Hepatic stellate cell (primary cell): ENCODE results near the gene ATP2A1.
"Not testable (repeated sequence)": the region's sequence is repeated elsewhere in the genome, so short reads cannot be mapped to it uniquely, and the experiment has no call there.

Source experiments
- DNase-seq: peaks from one replicate; pipeline ENCODE4 v3.0.0; 2011; ENCODE audit warnings: low spot score

ATP2A1 gene

GRCh38 chr16:28881565-28881964 is 3.3 kb downstream of the ATP2A1 start:
- DNase-seq = not testable (repeated sequence)

- no peak for DNase-seq
Measured at GRCh38 chr16:28882551-28883160, 4.4 kb downstream of the ATP2A1 start.

- no peak for DNase-seq
Measured at GRCh38 chr16:28883221-28883996, 5.1 kb downstream of the ATP2A1 start.

- DNase-seq = no peak
Measured at GRCh38 chr16:28884045-28884444, 5.8 kb downstream of the ATP2A1 start.

- no peak for DNase-seq
Measured at GRCh38 chr16:28886945-28887344, 8.7 kb downstream of the ATP2A1 start.

DNA sequence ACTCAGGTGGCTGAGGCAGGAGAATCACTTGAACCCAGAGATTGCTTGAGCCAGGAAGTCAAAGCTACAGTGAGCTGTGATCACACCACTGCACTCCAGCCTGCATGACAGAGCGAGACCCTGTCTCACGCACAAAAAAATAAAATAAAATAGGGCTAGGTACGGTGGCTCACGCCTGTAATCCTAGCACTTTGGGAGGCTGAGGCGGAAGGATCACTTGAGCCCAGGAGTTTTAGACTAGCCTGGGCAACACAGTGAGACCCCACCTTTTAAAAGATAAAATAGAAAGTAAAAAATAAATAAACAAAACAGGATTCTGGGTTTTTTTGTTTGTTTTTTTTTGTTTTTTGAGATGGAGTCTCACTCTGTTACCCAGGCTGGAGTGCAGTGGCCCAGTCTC is 12.1 kb downstream of the ATP2A1 start:
- DNase-seq = not testable (repeated sequence)

GRCh38 chr16:28891964-28892890 is 13.9 kb downstream of the ATP2A1 start:
- DNase-seq = no peak

GRCh38 chr16:28893291-28893690 is 15.0 kb downstream of the ATP2A1 start:
- no peak for DNase-seq

GRCh38 chr16:28895609-28896008 is 17.3 kb downstream of the ATP2A1 start:
- no peak for DNase-seq

- no peak for DNase-seq
Measured at GRCh38 chr16:28897826-28898225, 19.5 kb downstream of the ATP2A1 start.

GRCh38 chr16:28898266-28898665 is 20.0 kb downstream of the ATP2A1 start:
- no peak for DNase-seq

DNA sequence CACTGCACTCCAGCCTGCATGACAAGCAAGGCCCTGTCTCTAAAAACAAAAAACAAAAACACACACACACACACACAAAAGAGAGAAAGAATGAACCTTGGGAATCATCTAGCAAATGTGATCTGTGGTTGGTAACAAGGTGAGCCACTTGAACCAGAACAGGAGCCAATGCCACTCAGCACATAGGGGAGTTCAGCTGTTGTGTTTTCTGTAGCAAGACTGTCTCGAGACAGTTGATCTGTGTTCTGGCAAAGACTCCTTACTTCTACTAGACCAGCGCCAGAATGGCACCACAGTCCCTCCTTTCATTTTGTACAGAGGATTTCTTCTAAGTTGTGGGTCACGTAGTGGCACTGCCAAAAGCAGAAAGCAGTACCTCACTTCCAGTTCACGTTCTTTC is 20.7 kb downstream of the ATP2A1 start:
- DNase-seq = no peak

- DNase-seq = no peak
Measured at GRCh38 chr16:28899882-28900590, 21.7 kb downstream of the ATP2A1 start.

GRCh38 chr16:28900601-28901000 is 22.3 kb downstream of the ATP2A1 start:
- DNase-seq = no peak

- DNase-seq = no peak
Measured at GRCh38 chr16:28901862-28902261, 23.6 kb downstream of the ATP2A1 start.

GRCh38 chr16:28902909-28903308 is 24.6 kb downstream of the ATP2A1 start:
- DNase-seq = no peak

DNA sequence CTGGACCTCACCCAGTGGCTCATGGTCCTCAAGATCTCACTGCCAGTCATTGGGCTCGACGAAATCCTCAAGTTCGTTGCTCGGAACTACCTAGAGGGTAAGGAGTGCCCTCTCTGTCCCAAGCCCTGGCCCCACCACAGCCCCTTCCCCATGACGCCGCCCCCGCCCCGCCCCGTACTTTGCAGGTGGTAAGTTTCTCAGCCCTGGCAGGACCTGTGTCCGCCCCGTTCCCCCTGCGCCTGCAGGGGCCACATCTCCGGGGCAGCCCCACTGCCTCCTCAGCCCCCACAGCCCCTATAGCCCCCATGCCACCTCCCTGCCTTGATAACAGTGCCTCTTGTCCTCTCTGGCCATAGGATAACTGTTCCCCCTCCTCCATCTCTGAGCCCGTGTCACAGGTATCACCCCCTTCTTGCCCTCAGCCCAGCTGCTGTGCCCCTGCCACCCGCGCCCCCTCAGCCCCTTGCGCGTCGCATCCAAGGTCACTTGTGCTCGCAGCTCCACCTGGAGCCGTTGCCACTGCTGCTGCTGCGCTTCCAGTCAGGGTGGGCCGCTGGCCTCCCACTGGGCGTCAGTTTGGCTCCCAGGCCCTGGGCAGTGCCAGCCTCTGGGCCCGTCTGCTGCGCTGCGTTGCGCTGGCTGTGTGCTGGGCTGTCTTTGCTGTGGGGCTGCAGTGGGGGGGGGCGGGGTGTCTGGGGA is 25.2 kb downstream of the ATP2A1 start:
- DNase-seq = no peak

- DNase-seq = no peak
Measured at GRCh38 chr16:28904363-28904762, 26.1 kb downstream of the ATP2A1 start.

GRCh38 chr16:28904828-28905227 is 26.5 kb downstream of the ATP2A1 start:
- DNase-seq = no peak

DNA sequence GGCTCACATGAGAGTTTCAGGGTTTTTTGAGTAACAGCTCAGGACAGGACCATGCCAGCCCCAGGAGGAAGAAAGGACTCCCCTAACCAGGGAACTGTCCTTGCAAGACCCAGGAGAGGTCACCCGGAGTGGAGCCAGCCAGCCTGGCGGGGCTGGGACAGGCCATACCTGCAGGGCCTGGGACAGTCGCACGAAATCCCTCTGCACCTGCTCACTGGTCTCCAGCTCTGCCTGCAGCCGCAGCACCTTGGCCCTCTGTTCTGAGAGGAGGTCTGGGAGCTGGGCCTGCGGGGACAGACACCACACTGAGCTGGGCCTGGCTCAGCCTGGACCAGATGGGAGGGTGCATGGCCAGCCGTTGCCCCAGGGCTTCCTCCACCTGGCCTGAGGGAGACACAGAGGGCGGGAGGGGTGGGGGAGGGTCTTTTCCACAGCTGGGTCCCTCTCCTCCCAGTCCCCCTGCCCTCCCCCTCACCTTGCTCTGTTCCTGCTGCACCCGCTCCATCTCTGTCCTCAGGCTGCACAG is 27.0 kb downstream of the ATP2A1 start:
- DNase-seq = no peak

DNA sequence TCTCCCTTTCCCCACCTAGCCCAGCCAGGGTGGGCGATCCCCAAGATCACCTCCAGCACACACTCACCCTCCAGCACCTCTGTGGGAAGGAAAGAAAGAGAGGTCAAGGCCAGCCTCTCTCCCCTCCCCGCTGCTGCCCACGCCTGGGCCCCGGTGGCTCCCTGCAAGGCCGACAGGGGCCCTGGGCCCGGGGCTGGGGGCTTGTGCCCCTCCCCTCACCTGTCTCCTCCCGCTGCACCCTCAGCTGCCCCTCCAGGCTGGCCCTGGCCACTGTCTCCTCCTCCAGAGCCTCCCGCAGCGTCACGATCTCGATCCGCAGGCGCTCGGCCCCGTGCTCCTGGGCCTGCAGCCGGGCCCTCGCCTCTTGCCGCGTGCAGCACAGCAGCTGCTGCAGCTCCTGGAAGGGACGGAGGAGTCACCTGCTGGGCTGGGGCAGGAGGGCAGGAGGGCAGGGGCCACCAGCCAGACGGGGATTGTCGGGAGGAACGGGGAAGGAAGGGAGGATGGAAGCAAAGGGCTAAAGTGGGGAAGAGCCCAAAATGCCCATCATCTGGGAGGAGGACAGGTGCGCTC is 27.6 kb downstream of the ATP2A1 start:
- no peak for DNase-seq
